ENCODE measurements around the gene APOBEC3B. TPM values are rescaled to one million over a fixed set of nuclear protein-coding genes. Genes with fewer than 3 reads are reported as not detected.

APOBEC3B gene
- total and polyA plus RNA-seq, 2 donors (not counting 3 experiments of a cell fraction or from before 2014, with no cell fraction given): 10.3 to 19.9 TPM

- Histone ChIP-seq H3K27me3 (ENCODE audit: control insufficient read depth in 2 of 2, insufficient read depth in 2 of 2, low read length in 2 of 2) (peaks cover 0 to 2% of the 10 kb centered on the region in 2 experiments), H3K4me2 (ENCODE audit: insufficient read depth, low read length) (no peak overlapping the region), H3K9ac (replicated peaks; ENCODE audit: extremely low read depth, insufficient read depth, low read length) (no peak overlapping the region), H3K79me2 (ENCODE audit: control insufficient read depth, insufficient read depth, low read length) (no peaks in the 10 kb centered on the region), H3K27ac (ENCODE audit: insufficient read depth, low read depth, low read length) (no peak overlapping the region), H3K4me3 (replicated peaks in 1 of 3; ENCODE audit: insufficient read depth in 1 of 3, low read depth in 1 of 3, low read length in 3 of 3) (no peak overlapping the region), H2AFZ (ENCODE audit: low read depth, low read length) (no peak overlapping the region), H3K9me1 (replicated peaks; ENCODE audit: control insufficient read depth, extremely low read depth, insufficient read depth, low read length) (no peaks in the 10 kb centered on the region), H3K4me1 (ENCODE audit: control insufficient read depth, extremely low read depth, insufficient read depth, low read length) (no peaks in the 10 kb centered on the region), H4K20me1 (replicated peaks; ENCODE audit: control insufficient read depth, extremely low read depth, insufficient read depth, low read length) (no peaks in the 10 kb centered on the region), H3K36me3 (ENCODE audit: control insufficient read depth in 2 of 2, extremely low read depth in 1 of 2, insufficient read depth in 2 of 2, low read length in 2 of 2) (no peaks in the 10 kb centered on the region), H3K9me3 (replicated peaks; ENCODE audit: control insufficient read depth, insufficient read depth, low read length) (no peaks in the 10 kb centered on the region)
- TF ChIP-seq, protein P1, sequence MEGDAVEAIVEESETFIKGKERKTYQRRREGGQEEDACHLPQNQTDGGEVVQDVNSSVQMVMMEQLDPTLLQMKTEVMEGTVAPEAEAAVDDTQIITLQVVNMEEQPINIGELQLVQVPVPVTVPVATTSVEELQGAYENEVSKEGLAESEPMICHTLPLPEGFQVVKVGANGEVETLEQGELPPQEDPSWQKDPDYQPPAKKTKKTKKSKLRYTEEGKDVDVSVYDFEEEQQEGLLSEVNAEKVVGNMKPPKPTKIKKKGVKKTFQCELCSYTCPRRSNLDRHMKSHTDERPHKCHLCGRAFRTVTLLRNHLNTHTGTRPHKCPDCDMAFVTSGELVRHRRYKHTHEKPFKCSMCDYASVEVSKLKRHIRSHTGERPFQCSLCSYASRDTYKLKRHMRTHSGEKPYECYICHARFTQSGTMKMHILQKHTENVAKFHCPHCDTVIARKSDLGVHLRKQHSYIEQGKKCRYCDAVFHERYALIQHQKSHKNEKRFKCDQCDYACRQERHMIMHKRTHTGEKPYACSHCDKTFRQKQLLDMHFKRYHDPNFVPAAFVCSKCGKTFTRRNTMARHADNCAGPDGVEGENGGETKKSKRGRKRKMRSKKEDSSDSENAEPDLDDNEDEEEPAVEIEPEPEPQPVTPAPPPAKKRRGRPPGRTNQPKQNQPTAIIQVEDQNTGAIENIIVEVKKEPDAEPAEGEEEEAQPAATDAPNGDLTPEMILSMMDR (IDR thresholded peaks at IDR 0.05; ENCODE audit: extremely low read depth in 1 of 2, insufficient read depth in 1 of 2, low read depth in 1 of 2, low read length in 2 of 2): no peak
- TF ChIP-seq FOS (IDR thresholded peaks at IDR 0.05; ENCODE audit: borderline replicate concordance, insufficient read depth, low read length) (no peak), GATA2 (IDR thresholded peaks at IDR 0.05; ENCODE audit: insufficient read depth, insufficient read length, low read depth, low read length) (no peak), MAX (IDR thresholded peaks at IDR 0.05; ENCODE audit: insufficient read depth, insufficient read length) (no peak), POLR2AphosphoS5 (IDR thresholded peaks at IDR 0.05; ENCODE audit: insufficient read depth, low read depth, low read length) (no peak), POLR2A (IDR thresholded peaks at IDR 0.05; ENCODE audit: low read depth, low read length) (no peak), EZH2 (IDR thresholded peaks at IDR 0.05; ENCODE audit: borderline replicate concordance, low read depth, low read length, severe bottlenecking) (no peak), JUN (IDR thresholded peaks at IDR 0.05; ENCODE audit: borderline replicate concordance, insufficient read depth, insufficient read length, low read depth) (no peak), MYC (IDR thresholded peaks at IDR 0.05; ENCODE audit: low read depth, low read length) (no peak)
- dilution Hi-C loops (cut with MboI; ENCODE audit: extremely low pct_ligation_motif_present, low sequenced_read_pairs) (no loop called here), intact Hi-C loops (cut with micrococcal nuclease) (no loop called here)
- FAIRE-seq (no peak), DNase-seq (ENCODE audit: low read depth, low spot score) (no peak)
- ChIA-PET POLR2A (no interaction called here), CTCF (interaction anchor here (1.3 to 7.6 kb wide), 3 partner anchors 34 to 99 kb away, joined by 3 to 45 read pairs (median 5); partner anchors contain the start of gene CBX6)
- BruUV-seq (replicated peaks): no TSS peak
Measured at GRCh38 chr22:38968801-38969200, 13.3 kb upstream of the APOBEC3B start.
